RWPE1 (cell line): ENCODE data around the gene DMTF1.

Experiments used
- CTCF ChIA-PET: fragments of 350-600 bp; sonication (Branson Sonifier 250); formaldehyde crosslinking; extraction: SDS; loops from one replicate; lab custom pipeline; 2021; lab: Yijun Ruan, JAX
- POLR2A ChIA-PET: fragments of 400-600 bp; formaldehyde crosslinking; extraction: SDS; loops from one replicate; lab custom pipeline; 2020; ENCODE audit warnings: antibody characterized with exemption; ENCODE audit not compliant: low non-redundant PET; lab: Yijun Ruan, JAX
- DNase-seq: peaks from one replicate; pipeline ENCODE4 v3.0.0; 2012; ENCODE audit warnings: low spot score
- H3K27ac ChIP-seq: fragments of 450-650 bp; 2 replicates; pipeline ENCODE4 v1.5.1; 2017
- CTCF ChIP-seq: fragments of 450-650 bp; conservative IDR thresholded peaks from 2 replicates; pipeline ENCODE4 v1.5.1; 2017; ENCODE audit warnings: low read depth, mild to moderate bottlenecking

The DMTF1 gene

GRCh38 chr7:87164433-87164832, 12.2 kb downstream of the DMTF1 start:
- CTCF ChIA-PET: interaction anchor here (0.7 kb wide), 1 partner anchor 8 kb away, joined by 4 read pairs; no protein-coding TSS in a partner anchor
- POLR2A ChIA-PET: interaction anchor here (0.6 kb wide), 1 partner anchor 746 kb away, joined by 3 read pairs; no protein-coding TSS in a partner anchor
- no peak for DNase-seq
- no peak for TF ChIP-seq CTCF
- H3K27ac ChIP-seq: no peak overlapping the region

GRCh38 chr7:87170828-87171227, 18.6 kb downstream of the DMTF1 start:
- CTCF ChIA-PET: interaction anchor here (1.1 kb wide), 1 partner anchor 18 kb away, joined by 3 read pairs; no protein-coding TSS in a partner anchor
- no peak for DNase-seq
- POLR2A ChIA-PET: no interaction called here
- TF ChIP-seq CTCF: no peak
- no peak overlapping the region for H3K27ac ChIP-seq

GRCh38 chr7:87171282-87171934, 19.2 kb downstream of the DMTF1 start:
- no peak for DNase-seq
- H3K27ac ChIP-seq: no peak overlapping the region
- no peak for TF ChIP-seq CTCF
- ChIA-PET POLR2A (no interaction called here), CTCF (interaction anchor here (0.5 to 1.1 kb wide), 2 partner anchors 18 to 40 kb away, joined by 3 read pairs; no protein-coding TSS in a partner anchor)

GRCh38 chr7:87173471-87173870, 21.2 kb downstream of the DMTF1 start:
- no peak for TF ChIP-seq CTCF
- ChIA-PET POLR2A (no interaction called here), CTCF (no interaction called here)
- no peak for DNase-seq
- H3K27ac ChIP-seq: no peak overlapping the region

- DNase-seq: no peak
- POLR2A ChIA-PET: no interaction called here
- no peak for TF ChIP-seq CTCF
- CTCF ChIA-PET: interaction anchor here (0.7 kb wide), 1 partner anchor 662 kb away, joined by 6 read pairs; no protein-coding TSS in a partner anchor
- H3K27ac ChIP-seq: no peak overlapping the region
Measured at GRCh38 chr7:87178320-87178719, 26.1 kb downstream of the DMTF1 start.

GRCh38 chr7:87179180-87179579, 26.9 kb downstream of the DMTF1 start:
- no peak for DNase-seq
- ChIA-PET CTCF (no interaction called here), POLR2A (no interaction called here)
- H3K27ac ChIP-seq: no peak overlapping the region
- no peak for TF ChIP-seq CTCF
